GM06990 (cell line): ENCODE results near the gene SPAAR.

Experiments used
- DNase-seq: peaks from one replicate; pipeline ENCODE4 v3.0.0-alpha.2; 2011; ENCODE audit not compliant: insufficient read length; ENCODE audit errors: extremely low read depth
- H3K27me3 ChIP-seq: replicated peaks from 2 replicates; pipeline ENCODE4 v1.6.0; 2011; ENCODE audit warnings: low read length; ENCODE audit not compliant: control insufficient read depth, insufficient read depth
- H3K36me3 ChIP-seq: 2 replicates; pipeline ENCODE4 v1.5.1; 2011; ENCODE audit warnings: low read length; ENCODE audit not compliant: control insufficient read depth, insufficient read depth
- H3K4me3 ChIP-seq: replicated peaks from 2 replicates; pipeline ENCODE4 v1.5.1; 2011; ENCODE audit warnings: low read depth, mild to moderate bottlenecking, control low read depth, low read length
- CTCF ChIP-seq: IDR thresholded peaks from 2 replicates; pipeline ENCODE4 v1.5.1; 2011; ENCODE audit warnings: low read length, control low read depth, mild to moderate bottlenecking, inconsistent platforms; ENCODE audit not compliant: insufficient read depth, poor library complexity, severe bottlenecking

SPAAR gene, protein sequence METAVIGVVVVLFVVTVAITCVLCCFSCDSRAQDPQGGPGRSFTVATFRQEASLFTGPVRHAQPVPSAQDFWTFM

GRCh38 chr9:35909274-35909673 is at the start of gene SPAAR:
TSS of gene SPAAR (plus strand) at chr9:35909490. CDS start at chr9:35910464, 974 bp downstream.
- Histone ChIP-seq H3K36me3 (no peaks in the 10 kb centered on the region), H3K27me3 (no peaks in the 10 kb centered on the region), H3K4me3 (no peak within 1 kb of the TSS)
- no peak for DNase-seq
- no peak for TF ChIP-seq CTCF

DNA sequence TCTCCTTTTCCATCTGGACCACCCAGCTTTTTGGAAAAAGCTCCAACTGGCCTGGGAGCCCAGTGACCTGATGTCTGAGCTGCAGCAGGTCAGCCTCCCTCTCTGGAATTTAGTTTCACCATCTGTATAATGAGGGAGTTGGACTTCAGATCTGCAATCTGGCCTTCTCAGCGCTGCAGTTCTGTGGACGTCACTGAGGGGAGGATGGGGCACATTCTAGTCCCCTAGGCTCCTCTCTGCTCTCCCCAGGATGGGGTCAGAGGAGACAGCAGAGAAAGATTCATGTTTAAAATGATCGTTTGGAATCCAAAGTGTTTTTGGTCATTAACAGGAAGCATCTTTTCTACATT is 49.3 kb upstream of the SPAAR start:
- Histone ChIP-seq H3K36me3 (no peaks in the 10 kb centered on the region), H3K27me3 (no peaks in the 10 kb centered on the region), H3K4me3 (no peak overlapping the region)
- DNase-seq: no peak
- no peak for TF ChIP-seq CTCF

DNA sequence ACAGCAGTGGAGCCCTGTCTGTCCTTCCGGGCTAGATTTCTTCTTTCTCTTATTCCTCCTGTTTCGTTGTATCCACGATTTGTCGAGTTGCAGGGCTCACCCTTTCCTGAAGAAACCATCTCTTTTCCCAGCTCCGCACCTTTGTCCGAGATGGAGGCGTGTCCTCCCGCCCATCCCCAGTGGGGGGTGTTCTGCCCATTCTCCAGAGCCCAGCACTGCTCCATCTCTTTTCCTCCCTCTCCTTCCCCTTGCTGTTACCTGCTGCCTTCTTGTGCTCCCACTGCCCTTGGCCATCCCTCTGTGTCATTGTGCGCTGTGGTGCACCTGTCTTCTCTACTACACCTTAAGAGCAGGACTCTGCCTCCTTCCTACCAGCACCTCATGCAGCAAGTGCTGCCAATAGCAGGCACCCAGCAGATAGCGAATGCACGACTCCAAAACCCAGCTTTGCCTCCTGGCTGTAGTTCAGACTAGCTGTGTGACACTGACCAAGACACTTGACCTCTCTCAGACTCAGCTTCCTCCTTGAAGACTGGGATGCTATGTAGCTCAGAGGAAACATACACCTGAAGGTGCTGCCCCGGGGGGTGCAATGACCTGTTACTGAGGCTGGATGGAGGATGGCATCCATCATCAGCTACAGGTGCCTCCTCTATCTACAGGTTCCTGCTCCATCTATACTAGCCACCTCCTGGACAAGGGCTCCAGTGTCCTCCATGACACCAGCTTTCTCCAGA is 48.0 kb upstream of the SPAAR start:
- Histone ChIP-seq H3K4me3 (no peak overlapping the region), H3K36me3 (no peaks in the 10 kb centered on the region), H3K27me3 (no peaks in the 10 kb centered on the region)
- no peak for TF ChIP-seq CTCF
- no peak for DNase-seq

GRCh38 chr9:35862328-35862727 is 47.0 kb upstream of the SPAAR start:
- Histone ChIP-seq H3K36me3 (no peaks in the 10 kb centered on the region), H3K4me3 (no peak overlapping the region), H3K27me3 (no peaks in the 10 kb centered on the region)
- no peak for DNase-seq
- no peak for TF ChIP-seq CTCF

- no peaks in the 10 kb centered on the region for H3K27me3 ChIP-seq
- no peaks in the 10 kb centered on the region for H3K36me3 ChIP-seq
- no peak overlapping the region for H3K4me3 ChIP-seq
- no peak for TF ChIP-seq CTCF
- no peak for DNase-seq
Measured at GRCh38 chr9:35863583-35863982, 45.7 kb upstream of the SPAAR start.
